NCI-H1048 (cell line): ENCODE data around the gene CYP11A1.

Source experiments
- DNase-seq: peaks from one replicate; lab custom pipeline; 2025; lab: John Stamatoyannopoulos, UW

The CYP11A1 gene

DNA sequence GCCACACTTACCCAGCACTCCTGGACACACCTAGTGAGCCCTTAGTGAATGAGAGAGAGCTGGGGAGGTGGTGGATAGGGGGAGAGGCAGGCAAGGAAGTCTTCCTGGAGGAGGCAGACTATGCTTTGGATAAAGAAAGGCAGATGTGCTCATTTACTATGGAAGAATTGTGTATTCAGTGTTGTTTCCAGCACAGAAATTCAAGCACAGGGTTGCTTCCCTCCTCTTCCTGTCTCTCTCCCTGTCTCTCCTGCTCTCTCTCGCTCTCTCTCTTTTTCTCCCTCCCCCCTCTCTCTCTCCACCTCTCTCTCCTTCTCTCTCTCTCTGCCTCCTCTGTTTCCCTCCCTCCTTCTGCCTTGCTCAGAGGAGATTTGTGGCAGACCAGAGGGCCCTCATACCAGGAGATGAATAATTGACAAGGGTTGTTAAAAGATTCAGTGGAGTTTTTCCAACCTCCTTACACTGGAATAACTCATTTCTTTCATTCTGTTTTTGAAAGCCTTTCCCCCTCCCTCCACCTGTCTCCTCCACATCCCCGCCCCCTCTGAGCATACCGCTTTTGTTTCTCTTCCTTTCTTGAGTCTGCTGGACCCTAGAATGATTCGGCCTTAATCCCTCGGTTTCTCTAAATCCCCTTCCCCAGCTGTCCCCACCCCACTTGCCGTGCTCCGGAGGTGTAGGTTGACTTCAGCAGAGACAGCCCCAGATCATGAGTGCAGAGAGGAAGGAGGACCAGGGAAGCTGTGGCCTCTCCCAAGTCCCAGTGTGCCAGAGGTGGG, 65.7 kb downstream of the CYP11A1 start:
- DNase-seq: no peak

DNA sequence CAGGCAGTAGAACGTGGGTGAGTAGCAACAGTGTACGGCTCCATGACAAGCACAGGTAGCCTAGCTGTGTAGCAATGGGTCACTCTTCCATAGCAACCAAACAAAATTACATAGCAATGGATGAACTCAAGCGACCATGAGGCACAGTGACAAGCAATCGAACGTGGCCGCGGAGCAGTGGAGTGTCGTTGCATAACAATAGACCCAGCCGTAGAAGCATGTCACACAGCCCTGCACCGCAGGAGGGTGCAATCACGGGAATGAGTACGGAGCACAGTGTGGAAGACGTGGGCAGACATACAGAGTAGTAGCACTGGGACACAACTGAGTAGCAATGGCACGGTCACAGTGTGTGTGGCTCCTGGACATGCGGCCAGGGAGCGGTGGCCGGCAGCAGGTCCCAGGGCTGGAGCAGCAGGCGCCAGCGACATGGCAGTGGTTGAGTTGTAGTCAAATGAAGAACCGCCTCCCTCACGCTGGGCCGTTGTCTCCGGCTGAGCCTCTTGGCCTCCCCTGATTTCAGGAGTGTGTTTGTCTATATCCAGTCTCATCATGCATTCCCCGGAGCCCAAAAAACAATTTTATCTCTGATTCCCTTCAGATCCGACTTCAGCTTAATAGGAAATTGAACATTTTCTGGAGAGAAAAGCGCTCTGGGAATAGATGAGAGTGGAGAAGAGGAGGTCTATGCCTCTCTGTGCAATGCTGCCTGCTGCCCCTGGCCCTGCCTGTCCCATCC, 67.2 kb downstream of the CYP11A1 start:
- DNase-seq: no peak

DNA sequence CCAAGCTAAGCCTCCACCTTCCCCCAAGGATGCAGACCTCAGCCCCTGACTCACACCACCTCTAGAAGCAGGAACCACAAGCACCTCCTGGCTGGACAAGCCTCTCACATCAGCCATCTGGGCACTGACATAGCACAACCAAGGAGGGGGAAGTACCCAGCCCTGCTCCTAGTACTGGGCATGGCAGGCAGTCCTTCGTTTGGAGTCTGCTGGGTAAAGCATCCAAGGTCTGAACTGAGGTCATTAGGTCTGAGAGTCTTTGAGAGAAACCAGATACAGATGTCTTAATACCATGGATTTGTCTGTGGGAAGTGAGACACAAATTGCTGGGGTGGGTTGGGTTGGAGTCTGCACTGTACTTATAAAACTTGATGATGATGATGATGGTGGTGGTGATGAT, 69.6 kb downstream of the CYP11A1 start:
- no peak for DNase-seq

DNA sequence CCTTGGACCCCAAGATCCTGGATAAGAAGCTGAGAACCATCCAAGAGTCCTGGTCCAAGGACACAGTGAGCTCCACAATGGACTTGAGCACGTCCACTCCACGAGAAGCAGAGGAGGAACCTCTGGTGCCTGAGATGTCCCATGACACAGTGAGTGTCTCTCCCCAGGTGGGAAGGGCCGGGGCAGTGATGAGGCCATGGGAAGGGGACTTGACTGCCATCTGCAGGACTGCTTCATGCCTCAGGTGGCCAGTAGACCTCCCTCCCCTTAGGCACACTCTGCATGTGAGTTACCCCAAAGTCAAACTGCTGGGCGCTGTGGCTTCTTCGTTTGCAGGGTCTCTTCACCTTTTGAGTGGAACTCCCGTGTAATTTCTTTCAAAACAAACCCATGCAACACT, 71.6 kb downstream of the CYP11A1 start:
- DNase-seq: no peak

DNA sequence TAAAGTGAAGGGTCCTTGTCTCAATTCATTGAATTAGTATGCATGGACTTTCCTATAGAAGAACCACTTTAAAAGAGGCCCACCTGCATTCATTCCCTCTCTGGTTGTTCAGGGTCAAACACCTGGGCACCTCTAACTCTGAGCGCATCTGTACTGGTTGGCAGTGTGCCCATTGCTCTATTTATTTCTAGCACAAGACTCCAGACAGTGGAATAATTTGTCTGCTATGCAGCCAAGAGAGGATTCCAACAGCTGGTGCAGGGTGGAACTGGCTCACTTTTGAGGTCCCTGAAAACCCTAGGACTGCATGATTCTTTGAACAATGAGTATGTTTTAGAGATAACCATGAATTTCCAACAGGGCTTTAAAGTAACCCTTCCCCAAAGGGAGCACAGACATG, 73.4 kb downstream of the CYP11A1 start:
- DNase-seq: no peak

DNA sequence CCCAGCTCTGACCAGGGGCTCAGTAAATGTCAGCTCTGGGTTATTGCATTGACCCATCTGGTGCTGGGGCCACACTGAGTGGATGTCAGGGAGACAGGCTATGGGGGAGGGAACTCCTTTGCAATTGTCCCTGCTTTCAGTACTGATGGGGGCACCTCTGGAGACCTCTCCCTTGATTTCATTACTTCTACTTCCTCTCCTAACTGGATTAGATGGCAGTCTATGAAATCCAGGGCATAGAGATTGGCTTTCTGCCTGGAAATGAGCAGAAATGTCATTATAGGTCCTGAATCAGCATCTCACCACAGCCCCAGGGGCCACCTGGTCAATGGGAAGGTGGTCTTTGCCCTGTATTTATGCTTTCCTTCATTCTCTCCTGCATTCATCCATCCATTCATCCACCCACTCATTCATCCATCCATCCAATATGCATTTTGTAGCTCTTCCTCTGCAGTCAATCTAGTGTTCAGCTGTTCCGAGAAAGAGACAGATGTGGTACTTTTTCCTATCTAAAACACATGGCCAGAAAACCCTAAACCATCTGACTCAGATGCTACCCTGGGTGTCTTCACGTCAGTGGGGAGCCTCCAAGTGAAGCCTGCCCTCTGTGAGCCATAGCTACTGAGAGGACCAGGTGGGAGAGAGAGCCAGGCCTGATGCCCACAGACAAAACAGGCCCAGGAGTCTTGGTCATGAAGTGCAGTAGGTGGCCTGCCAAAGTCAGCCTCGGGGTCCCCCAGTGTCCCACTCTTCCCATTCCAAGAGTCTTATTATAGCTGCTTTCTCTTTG, 74.2 kb downstream of the CYP11A1 start:
- no peak for DNase-seq

DNA sequence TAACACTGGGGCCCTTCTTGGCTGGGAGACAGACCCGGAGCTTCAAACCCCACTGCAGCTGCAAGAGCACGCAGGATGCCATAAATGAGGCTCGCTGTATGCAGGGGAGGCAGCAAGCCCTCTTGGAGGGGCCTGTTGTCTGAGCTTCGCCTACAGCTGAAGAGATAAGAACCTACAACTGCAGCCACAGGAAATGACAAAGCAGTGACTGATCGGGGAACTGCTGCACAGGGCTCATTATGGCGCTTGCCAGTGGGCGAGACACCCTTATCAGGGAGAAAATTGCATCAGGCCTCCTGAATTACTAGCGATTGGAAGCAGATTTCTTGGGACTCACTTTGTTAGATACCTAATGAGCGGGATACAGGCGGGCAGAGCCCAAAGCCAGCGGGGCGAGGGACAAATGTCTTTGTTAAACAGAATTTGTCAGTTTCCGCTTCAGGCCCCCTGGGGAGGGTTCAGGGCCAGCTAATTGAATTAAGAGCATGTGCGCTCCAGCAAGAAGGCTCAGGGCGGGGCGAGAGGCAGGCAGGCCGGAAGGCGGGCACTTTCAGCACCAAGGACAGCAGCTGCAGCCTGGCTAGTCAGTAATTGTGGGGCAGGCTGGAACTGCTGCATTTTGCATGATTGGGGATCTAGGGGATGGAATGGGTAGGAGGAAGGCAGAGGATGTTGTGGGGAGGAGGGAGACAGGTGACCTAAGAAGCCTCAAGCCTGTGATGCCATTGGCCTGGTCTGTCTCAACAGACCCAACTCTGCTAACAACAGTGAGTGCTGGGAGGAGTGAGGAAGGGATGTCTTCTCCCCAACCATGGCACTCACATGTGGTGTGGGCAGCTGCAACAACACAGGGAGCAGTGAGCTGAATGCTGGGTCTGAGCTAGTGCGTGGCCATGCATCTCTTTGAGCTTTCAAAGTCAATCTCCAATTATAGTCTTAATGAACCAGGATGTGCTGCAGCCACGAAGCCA, 76.1 kb downstream of the CYP11A1 start:
- peak; percentile 23 for DNase-seq

DNA sequence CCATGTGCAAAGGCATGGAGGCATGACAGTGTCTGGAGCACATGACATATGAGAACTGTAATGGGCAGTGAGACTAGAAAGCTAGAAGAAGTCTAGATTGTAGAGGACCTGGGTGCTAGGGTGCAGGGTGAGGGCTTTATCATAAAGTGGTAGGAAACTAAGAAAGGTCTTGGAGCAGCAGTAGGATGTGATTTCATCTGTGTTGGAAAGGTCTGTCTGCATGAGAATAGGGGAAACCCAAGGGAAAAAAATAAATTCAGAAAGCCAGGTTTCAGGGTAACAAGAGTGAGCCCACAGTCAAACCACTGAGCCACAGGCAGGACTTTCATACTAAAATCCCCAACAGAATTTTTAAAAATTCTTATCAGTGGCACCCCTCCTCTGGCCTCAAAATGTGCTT, 76.8 kb downstream of the CYP11A1 start:
- DNase-seq: no peak

DNA sequence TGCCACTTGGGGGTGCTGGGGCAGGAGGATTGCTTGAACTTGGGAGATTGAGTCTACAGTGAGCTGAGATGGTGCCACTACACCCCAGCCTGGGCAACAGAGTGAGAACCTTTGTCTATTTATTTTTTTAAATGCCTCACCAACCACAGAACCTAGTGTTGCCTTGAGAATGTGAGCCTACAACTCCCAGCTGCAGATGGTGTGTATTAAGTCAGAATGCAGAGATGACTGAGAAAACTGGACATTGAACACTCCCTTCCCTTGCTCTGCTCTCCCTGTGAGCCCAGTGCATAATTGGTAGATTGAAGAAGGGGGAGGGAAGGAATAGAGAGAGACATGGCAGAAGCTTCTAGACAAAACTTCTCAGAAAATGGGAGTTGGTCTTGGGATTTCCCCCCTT, 77.8 kb downstream of the CYP11A1 start:
- no peak for DNase-seq
